ENCODE results near the gene IL1R2. TPM values are rescaled to one million over a fixed set of nuclear protein-coding genes. Genes with fewer than 3 reads are reported as not detected.

The IL1R2 gene
- total and polyA plus RNA-seq, 2 of the 13 experiments (the other 11 are each of a cell fraction or from before 2014, with no cell fraction given): 3.6 to 7.3 TPM

DNA sequence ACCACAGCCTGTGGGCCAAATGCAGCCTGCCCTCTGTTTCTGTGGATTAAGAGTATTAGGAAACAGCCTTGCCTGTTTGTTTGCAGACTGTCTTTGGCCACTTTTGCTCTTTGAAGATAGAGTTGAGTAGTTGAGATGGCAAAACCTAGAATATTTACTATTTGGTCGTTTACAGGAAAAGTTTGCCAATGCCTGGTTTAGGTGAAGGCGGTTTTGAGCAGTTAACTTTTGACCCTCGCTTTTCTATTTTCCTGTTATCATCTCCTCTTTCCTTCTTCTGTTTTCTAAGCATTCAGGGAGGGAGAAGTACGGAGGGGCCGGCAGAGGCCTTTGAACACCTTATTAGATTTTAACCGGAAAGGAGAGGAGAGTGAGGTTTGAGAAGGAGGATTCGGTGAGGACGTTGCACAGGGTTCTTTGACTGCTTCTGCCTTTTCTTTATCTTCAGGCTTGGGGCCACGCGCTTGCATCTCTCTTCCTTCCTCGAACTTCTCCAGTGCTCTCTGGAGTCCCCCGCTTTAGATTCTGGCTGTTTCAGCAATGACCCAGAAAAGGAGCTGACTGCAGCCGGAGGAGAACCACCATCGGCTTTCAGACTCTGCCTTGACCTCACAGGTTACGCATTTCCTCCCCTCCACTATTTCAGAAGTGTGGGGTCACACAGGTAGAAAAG lies 39.2 kb downstream of the IL1R2 start (continued):
- TF ChIP-seq, protein P1, sequence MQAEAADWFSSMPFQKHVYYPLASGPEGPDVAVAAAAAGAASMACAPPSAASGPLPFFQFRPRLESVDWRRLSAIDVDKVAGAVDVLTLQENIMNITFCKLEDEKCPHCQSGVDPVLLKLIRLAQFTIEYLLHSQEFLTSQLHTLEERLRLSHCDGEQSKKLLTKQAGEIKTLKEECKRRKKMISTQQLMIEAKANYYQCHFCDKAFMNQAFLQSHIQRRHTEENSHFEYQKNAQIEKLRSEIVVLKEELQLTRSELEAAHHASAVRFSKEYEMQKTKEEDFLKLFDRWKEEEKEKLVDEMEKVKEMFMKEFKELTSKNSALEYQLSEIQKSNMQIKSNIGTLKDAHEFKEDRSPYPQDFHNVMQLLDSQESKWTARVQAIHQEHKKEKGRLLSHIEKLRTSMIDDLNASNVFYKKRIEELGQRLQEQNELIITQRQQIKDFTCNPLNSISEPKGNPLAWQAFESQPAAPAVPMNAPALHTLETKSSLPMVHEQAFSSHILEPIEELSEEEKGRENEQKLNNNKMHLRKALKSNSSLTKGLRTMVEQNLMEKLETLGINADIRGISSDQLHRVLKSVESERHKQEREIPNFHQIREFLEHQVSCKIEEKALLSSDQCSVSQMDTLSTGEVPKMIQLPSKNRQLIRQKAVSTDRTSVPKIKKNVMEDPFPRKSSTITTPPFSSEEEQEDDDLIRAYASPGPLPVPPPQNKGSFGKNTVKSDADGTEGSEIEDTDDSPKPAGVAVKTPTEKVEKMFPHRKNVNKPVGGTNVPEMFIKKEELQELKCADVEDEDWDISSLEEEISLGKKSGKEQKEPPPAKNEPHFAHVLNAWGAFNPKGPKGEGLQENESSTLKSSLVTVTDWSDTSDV (CRISPR knock-in tag; IDR thresholded peaks at IDR 0.05): no peak
- peak; percentile 94 for TF ChIP-seq SMAD3 (CRISPR knock-in tag; IDR thresholded peaks at IDR 0.05)
- TF ChIP-seq CCAR2 (optimal IDR thresholded peaks at IDR 0.05; ENCODE audit: low read depth, low read length): no peak
- peak; percentile 39; the same call in 1 of the 2 replicates for TF ChIP-seq ELF1 (CRISPR knock-in tag; IDR thresholded peaks at IDR 0.05)
- no peak for TF ChIP-seq THYN1 (CRISPR knock-in tag; IDR thresholded peaks at IDR 0.05; ENCODE audit: borderline replicate concordance, low read depth)
- TF ChIP-seq, protein P2, sequence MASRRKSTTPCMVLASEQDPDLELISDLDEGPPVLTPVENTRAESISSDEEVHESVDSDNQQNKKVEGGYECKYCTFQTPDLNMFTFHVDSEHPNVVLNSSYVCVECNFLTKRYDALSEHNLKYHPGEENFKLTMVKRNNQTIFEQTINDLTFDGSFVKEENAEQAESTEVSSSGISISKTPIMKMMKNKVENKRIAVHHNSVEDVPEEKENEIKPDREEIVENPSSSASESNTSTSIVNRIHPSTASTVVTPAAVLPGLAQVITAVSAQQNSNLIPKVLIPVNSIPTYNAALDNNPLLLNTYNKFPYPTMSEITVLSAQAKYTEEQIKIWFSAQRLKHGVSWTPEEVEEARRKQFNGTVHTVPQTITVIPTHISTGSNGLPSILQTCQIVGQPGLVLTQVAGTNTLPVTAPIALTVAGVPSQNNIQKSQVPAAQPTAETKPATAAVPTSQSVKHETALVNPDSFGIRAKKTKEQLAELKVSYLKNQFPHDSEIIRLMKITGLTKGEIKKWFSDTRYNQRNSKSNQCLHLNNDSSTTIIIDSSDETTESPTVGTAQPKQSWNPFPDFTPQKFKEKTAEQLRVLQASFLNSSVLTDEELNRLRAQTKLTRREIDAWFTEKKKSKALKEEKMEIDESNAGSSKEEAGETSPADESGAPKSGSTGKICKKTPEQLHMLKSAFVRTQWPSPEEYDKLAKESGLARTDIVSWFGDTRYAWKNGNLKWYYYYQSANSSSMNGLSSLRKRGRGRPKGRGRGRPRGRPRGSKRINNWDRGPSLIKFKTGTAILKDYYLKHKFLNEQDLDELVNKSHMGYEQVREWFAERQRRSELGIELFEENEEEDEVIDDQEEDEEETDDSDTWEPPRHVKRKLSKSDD (CRISPR knock-in tag; IDR thresholded peaks at IDR 0.05; ENCODE audit: low read depth): no peak
- TF ChIP-seq, protein P3, sequence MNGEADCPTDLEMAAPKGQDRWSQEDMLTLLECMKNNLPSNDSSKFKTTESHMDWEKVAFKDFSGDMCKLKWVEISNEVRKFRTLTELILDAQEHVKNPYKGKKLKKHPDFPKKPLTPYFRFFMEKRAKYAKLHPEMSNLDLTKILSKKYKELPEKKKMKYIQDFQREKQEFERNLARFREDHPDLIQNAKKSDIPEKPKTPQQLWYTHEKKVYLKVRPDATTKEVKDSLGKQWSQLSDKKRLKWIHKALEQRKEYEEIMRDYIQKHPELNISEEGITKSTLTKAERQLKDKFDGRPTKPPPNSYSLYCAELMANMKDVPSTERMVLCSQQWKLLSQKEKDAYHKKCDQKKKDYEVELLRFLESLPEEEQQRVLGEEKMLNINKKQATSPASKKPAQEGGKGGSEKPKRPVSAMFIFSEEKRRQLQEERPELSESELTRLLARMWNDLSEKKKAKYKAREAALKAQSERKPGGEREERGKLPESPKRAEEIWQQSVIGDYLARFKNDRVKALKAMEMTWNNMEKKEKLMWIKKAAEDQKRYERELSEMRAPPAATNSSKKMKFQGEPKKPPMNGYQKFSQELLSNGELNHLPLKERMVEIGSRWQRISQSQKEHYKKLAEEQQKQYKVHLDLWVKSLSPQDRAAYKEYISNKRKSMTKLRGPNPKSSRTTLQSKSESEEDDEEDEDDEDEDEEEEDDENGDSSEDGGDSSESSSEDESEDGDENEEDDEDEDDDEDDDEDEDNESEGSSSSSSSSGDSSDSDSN (CRISPR knock-in tag; IDR thresholded peaks at IDR 0.05): peak; percentile 46; the same call in 1 of the 2 replicates
- TF ChIP-seq, protein P4, sequence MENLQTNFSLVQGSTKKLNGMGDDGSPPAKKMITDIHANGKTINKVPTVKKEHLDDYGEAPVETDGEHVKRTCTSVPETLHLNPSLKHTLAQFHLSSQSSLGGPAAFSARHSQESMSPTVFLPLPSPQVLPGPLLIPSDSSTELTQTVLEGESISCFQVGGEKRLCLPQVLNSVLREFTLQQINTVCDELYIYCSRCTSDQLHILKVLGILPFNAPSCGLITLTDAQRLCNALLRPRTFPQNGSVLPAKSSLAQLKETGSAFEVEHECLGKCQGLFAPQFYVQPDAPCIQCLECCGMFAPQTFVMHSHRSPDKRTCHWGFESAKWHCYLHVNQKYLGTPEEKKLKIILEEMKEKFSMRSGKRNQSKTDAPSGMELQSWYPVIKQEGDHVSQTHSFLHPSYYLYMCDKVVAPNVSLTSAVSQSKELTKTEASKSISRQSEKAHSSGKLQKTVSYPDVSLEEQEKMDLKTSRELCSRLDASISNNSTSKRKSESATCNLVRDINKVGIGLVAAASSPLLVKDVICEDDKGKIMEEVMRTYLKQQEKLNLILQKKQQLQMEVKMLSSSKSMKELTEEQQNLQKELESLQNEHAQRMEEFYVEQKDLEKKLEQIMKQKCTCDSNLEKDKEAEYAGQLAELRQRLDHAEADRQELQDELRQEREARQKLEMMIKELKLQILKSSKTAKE (CRISPR knock-in tag; IDR thresholded peaks at IDR 0.05; ENCODE audit: borderline replicate concordance): peak; percentile 89
- no peak for TF ChIP-seq NFATC3 (CRISPR knock-in tag; IDR thresholded peaks at IDR 0.05)
- TF ChIP-seq, protein P5, sequence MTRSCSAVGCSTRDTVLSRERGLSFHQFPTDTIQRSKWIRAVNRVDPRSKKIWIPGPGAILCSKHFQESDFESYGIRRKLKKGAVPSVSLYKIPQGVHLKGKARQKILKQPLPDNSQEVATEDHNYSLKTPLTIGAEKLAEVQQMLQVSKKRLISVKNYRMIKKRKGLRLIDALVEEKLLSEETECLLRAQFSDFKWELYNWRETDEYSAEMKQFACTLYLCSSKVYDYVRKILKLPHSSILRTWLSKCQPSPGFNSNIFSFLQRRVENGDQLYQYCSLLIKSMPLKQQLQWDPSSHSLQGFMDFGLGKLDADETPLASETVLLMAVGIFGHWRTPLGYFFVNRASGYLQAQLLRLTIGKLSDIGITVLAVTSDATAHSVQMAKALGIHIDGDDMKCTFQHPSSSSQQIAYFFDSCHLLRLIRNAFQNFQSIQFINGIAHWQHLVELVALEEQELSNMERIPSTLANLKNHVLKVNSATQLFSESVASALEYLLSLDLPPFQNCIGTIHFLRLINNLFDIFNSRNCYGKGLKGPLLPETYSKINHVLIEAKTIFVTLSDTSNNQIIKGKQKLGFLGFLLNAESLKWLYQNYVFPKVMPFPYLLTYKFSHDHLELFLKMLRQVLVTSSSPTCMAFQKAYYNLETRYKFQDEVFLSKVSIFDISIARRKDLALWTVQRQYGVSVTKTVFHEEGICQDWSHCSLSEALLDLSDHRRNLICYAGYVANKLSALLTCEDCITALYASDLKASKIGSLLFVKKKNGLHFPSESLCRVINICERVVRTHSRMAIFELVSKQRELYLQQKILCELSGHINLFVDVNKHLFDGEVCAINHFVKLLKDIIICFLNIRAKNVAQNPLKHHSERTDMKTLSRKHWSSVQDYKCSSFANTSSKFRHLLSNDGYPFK (CRISPR knock-in tag; IDR thresholded peaks at IDR 0.05; ENCODE audit: borderline replicate concordance): no peak
- no peak for TF ChIP-seq EZH2 (conservative IDR thresholded peaks at IDR 0.05; ENCODE audit: low read depth, low read length)
- no peak for TF ChIP-seq ZNF17 (CRISPR knock-in tag; IDR thresholded peaks at IDR 0.05)
